Stimulated activated CD4-positive, alpha-beta T cell treated with anti-CD3 and anti-CD28 coated beads, Interleukin-12 subunit alpha, Interleukin-12 subunit beta, amount 100 ng/mL, for 48 hours (primary cell): ENCODE measurements around the gene CLDN19.
"Not testable (repeated sequence)": the region's sequence is repeated elsewhere in the genome, so short reads cannot be mapped to it uniquely, and the experiment has no call there.

ENCODE experiments used
- DNase-seq, 3 donors: peaks; one replicate each; pipeline ENCODE4 v3.0.0-alpha.2; 2020; ENCODE audit warnings: low read depth in 2 of 3, low spot score in 1 of 3

The CLDN19 gene

GRCh38 chr1:42761567-42761966, 21.5 kb upstream of the CLDN19 start:
- no peak for DNase-seq

- DNase-seq = no peak
These were observed 19.1 kb upstream of the CLDN19 start for GRCh38 chr1:42759114-42759513.

GRCh38 chr1:42758641-42759040, 18.6 kb upstream of the CLDN19 start:
- DNase-seq = no peak

- DNase-seq = no peak
These were observed 17.8 kb upstream of the CLDN19 start for GRCh38 chr1:42757892-42758275.

GRCh38 chr1:42756956-42757891, 17.2 kb upstream of the CLDN19 start:
- DNase-seq = no peak

DNA sequence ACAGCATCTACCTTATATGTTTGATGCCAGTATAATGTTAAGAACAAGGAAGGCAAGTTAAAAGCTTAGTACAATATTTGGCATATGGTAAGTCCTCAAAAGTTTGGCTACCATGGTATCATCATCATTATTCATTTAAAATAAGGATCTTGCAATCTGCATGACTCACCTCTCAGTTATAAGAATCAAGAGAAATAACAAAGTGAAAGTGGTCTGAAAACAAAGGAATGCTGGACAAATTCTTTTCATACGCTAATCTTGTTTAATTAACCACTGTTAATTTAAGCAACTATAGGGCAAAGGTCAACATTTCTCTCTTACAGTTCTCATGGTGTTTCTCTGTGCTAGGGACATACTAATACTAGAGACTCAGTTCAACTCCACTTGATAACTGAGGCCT, 13.0 kb upstream of the CLDN19 start:
- no peak for DNase-seq

DNA sequence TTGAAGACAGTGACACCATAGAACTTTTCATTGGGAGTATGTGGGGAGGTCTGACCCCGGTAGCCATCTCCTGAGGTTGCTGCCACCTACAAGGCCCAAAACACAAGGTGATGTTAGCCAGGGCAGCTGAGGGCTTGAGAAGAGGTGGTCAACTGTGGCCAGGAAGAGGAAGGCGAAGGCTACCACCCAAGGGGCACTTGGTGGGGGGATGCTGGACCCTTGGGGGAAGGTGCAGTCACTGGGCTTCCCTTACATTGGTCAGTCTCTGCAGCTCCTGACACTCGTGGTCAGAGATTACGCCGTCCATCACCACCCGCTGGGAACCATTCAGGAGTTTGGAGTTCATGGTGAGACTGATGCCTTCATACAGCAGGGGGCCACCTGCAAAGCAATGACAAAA, 12.2 kb upstream of the CLDN19 start:
- DNase-seq = no peak

GRCh38 chr1:42751511-42752070, 11.6 kb upstream of the CLDN19 start:
- DNase-seq = not testable (repeated sequence)

DNA sequence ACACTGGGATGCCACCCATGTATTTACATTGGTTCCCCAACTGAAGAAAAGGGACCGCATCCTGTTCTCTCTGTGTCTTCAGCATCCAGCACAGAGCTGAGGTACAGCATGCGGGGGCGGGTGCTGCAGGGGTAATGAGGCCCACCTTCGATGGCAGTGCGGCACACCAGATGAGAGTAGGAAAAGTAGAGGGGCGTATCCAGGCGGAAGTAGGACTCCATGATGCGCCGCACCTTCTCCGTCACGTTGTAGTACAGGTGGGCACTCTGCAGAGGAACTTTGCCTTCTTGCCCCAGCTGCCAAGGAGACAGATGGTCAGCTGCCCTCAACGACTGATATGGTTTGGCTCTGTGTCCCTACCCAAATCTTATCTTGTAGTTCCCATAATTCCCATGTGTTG, 10.0 kb upstream of the CLDN19 start:
- DNase-seq = no peak

- DNase-seq = no peak
These were observed 8.7 kb upstream of the CLDN19 start for GRCh38 chr1:42748461-42749410.

DNA sequence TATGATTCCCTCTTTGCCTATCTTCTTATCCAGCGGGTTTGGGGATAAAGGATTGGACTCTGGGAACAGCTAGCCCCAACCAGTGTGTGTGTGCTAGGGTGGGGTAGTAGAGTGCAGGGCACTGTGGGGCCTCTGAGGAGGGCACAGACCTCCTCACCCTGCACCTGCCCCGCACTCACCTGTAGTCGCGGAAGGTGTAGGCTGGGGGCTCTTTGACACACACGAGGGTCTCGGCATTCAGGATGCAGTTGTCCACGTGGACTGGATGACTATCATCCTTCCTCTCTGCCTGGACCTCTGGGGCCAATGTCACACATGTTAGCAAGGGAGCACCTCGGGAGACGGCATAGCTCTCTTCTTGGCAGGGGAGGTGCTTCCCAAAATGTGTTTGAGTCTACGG, 8.0 kb upstream of the CLDN19 start:
- no peak for DNase-seq

DNA sequence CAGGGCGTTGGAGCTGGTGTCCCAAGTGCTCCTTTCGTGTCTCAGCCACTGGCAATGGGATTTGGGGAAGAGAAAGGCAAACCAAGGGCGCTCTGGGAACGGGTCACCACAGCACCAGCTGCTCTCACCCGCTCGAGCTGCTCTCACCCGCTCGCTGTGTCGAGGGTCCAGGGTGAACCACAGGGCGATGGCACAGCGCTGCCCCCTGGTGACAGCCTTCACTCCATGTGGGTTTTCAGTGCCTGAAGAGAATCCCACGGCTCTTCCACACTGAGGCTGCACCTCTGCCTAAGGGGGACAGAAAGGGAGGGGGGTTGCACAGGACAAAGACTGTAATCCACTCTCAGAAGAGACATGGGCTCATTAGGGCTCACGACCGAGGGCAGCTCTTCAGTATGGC, 7.1 kb upstream of the CLDN19 start:
- DNase-seq = no peak

DNA sequence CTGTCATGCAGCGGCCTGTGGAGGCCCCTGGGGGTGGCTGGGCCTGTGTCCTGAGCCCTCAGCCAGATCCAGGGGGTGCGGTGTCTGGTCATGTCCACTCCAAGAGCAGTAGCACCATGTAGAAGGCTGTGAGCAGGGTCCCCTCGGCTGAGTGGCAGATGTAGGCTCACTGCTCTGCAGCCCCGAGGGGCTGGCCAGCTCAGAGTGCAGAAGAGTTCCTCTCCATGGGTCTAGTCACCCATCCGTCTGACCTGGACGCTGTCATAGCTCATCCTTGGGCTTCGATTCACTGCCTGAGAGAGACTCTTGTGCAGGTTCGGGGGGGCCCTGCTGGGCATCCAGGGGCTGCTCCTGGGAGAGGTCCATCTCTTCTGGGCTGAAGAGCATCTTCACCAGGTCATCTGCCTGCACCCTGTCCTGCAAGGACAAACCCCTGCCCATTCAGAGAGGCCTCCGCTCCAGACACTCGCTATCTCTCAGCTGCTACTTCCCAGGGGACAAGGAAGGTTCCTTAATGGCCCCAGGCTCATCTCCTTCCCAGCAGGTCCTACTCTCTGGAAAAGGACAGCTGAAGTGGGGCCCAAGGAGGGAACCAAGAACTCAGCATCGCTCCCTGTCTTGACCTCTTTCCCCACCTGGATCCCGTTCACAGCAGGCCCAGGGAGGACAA, 6.5 kb upstream of the CLDN19 start:
- DNase-seq = no peak

- DNase-seq = no peak
These were observed 5.8 kb upstream of the CLDN19 start for GRCh38 chr1:42745851-42746250.

- no peak for DNase-seq
These were observed 4.0 kb upstream of the CLDN19 start for GRCh38 chr1:42744148-42744413.

- no peak for DNase-seq
These were observed 3.5 kb upstream of the CLDN19 start for GRCh38 chr1:42743317-42744147.

DNA sequence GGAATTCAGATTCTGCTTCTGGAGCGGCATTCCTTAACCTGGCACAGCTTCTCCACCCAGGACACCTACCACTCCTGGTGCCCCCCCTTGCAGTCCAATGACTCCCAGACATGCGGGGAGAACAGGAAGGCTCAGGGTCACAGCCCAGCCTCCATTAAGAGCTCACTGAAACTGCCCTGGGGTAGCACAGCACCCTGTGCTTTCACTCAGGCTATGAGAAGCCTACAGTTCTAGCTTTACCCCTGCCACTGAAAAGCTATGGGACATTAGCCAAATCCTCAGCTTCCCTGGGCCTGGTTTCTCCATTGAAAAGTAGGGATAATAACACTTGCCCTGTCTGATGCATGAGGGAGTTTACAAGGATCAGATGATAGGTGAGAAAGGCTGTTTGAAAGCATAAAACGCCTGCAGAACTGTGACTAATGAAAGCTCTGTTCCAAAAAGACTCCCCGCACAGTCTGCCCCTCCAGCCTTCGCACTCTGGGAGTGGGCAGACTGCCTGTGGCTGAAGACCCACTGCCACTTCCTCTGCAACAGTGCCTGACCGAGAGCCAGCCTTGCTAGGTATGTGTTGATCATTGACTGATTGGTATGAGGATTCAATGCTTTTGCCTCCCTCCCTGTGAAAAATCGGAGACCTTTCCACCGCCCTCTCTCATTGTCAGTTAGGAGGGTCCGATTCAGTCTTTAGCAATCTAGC, 2.7 kb upstream of the CLDN19 start:
- no peak for DNase-seq

GRCh38 chr1:42742141-42742540, 2.1 kb upstream of the CLDN19 start:
- no peak for DNase-seq

- DNase-seq = no peak
These were observed 1.7 kb upstream of the CLDN19 start for GRCh38 chr1:42741706-42742105.
